Naive B cell (primary cell): ENCODE data around the gene TMEM208. TPM values are rescaled to one million over a fixed set of nuclear protein-coding genes. Genes with fewer than 3 reads are reported as not detected.
A peak's percentile ranks its signal among the peaks of the same experiment; 100 is the strongest.

ENCODE experiments used
- ATAC-seq, 2 donors: fragments of 150-1000 bp; cut with Tn5 transposase; 2 replicates each; pipeline ENCODE4 v1.10.0; 2021; ENCODE audit warnings: low read depth in 2 of 2, mild to moderate bottlenecking in 2 of 2, moderate library complexity in 2 of 2
- DNase-seq: peaks from one replicate; pipeline ENCODE4 v3.0.0; 2022
- H3K27ac Mint-ChIP-seq, 6 donors: one replicate each; pipeline ENCODE4 v1.8.0; 2020 to 2022; ENCODE audit warnings: mild to moderate bottlenecking in 6 of 6, mixed read lengths in 6 of 6, moderate library complexity in 5 of 6, inconsistent platforms in 2 of 6
- H3K27me3 Mint-ChIP-seq, 3 donors: one replicate each; pipeline ENCODE4 v1.8.0; 2021 to 2022; ENCODE audit warnings: mixed read lengths in 3 of 3, mild to moderate bottlenecking in 1 of 3
- H3K36me3 Mint-ChIP-seq, 2 donors: one replicate each; pipeline ENCODE4 v1.8.0; 2020 to 2022; ENCODE audit warnings: mixed read lengths in 2 of 2, inconsistent platforms in 1 of 2, mild to moderate bottlenecking in 1 of 2
- H3K4me1 Mint-ChIP-seq, 3 donors: one replicate each; pipeline ENCODE4 v1.8.0; 2020 to 2022; ENCODE audit warnings: mixed read lengths in 3 of 3, inconsistent platforms in 1 of 3, mild to moderate bottlenecking in 1 of 3, moderate library complexity in 1 of 3
- H3K4me3 Mint-ChIP-seq, 8 donors: one replicate each; pipeline ENCODE4 v1.8.0; 2020 to 2022; ENCODE audit warnings: mild to moderate bottlenecking in 8 of 8, mixed read lengths in 8 of 8, moderate library complexity in 8 of 8, inconsistent platforms in 2 of 8
- H3K9me3 Mint-ChIP-seq, 7 donors: one replicate each; pipeline ENCODE4 v1.8.0; 2020 to 2022; ENCODE audit warnings: mixed read lengths in 7 of 7, mild to moderate bottlenecking in 5 of 7, inconsistent platforms in 2 of 7, moderate library complexity in 1 of 7
- polyA plus RNA-seq, 6 donors: library from polyadenylated mRNA; unstranded; fragments of 300-500 nt; fragmentation: Illumina TruSeq; gene quantifications; one replicate each; pipeline ENCODE4 v1.2.3, GENCODE V29; 2021; ENCODE audit warnings: low read depth in 6 of 6

Gene TMEM208
- polyA plus RNA-seq, 6 donors from 2014 or later = 44.9 to 66.7 (median 55.0) TPM

- H3K27me3 Mint-ChIP-seq = no peaks in the 10 kb centered on the region
- H3K27ac Mint-ChIP-seq = no peak overlapping the region
- H3K36me3 Mint-ChIP-seq = peaks cover 0 to 7% of the 10 kb centered on the region in 2 donors
- ATAC-seq (no peak), DNase-seq (no peak)
- peak overlapping the region in 7 of 8 donors; percentile 12 to 79 (median 47) for H3K4me3 Mint-ChIP-seq
- no peaks in the 10 kb centered on the region for H3K9me3 Mint-ChIP-seq
- peaks cover 9 to 14% (median 10%) of the 10 kb centered on the region in 3 donors for H3K4me1 Mint-ChIP-seq
Observed at GRCh38 chr16:67277294-67277998, 50.5 kb downstream of the TMEM208 start.

GRCh38 chr16:67277999-67278772 is 51.3 kb downstream of the TMEM208 start:
- no peak for ATAC-seq
- Mint-ChIP-seq H3K4me1 (peaks cover 9 to 14% (median 12%) of the 10 kb centered on the region in 3 donors), H3K4me3 (peak overlapping the region; percentile 53 to 85 (median 78)), H3K27ac (peak overlapping the region in 2 of 6 donors; percentile 69 to 79), H3K27me3 (no peaks in the 10 kb centered on the region), H3K9me3 (no peaks in the 10 kb centered on the region), H3K36me3 (peaks cover 0 to 7% of the 10 kb centered on the region in 2 donors)
- no peak for DNase-seq

Other genes starting within 250 kb of the TMEM208 start
- gene CES4A, start 238.5 kb upstream of the TMEM208 start, polyA plus RNA-seq = 1 to 10 TPM in 4 of 6 donors, under 1 TPM in 2; 0.61 to 5.8 (median 1.4) TPM
- 10 to 100 TPM; 51.8 to 94.4 (median 70.5) TPM for gene CBFB, start 198.0 kb upstream of the TMEM208 start, polyA plus RNA-seq
- gene PHAF1, start 117.2 kb upstream of the TMEM208 start, polyA plus RNA-seq = 10 to 100 TPM in 2 of 6 donors, 1 to 10 TPM in 3, not detected in 1; 8.8 to 13.2 (median 10.0) TPM
- under 1 TPM in 4 of 6 donors, not detected in 2; 0.09 to 0.73 (median 0.36) TPM for gene B3GNT9, start 76.1 kb upstream of the TMEM208 start, polyA plus RNA-seq
- gene TRADD, start 67.2 kb upstream of the TMEM208 start, polyA plus RNA-seq = 10 to 100 TPM; 46.2 to 62.9 (median 54.4) TPM
- 1 to 10 TPM in 5 of 6 donors, not detected in 1; 1.0 to 2.0 (median 1.5) TPM for gene FBXL8, start 67.2 kb upstream of the TMEM208 start, polyA plus RNA-seq
- gene HSF4, start 62.4 kb upstream of the TMEM208 start, polyA plus RNA-seq = not detected
- gene NOL3, start 56.6 kb upstream of the TMEM208 start, polyA plus RNA-seq = under 1 TPM in 1 of 6 donors, not detected in 5; 0.27 TPM
- gene MATCAP1, start 43.2 kb upstream of the TMEM208 start, polyA plus RNA-seq = under 1 TPM in 4 of 6 donors, not detected in 2; 0.33 to 0.40 (median 0.40) TPM
- under 1 TPM in 3 of 6 donors, not detected in 3; 0.12 to 0.19 (median 0.15) TPM for gene EXOC3L1, start 37.0 kb upstream of the TMEM208 start, polyA plus RNA-seq
- 10 to 100 TPM; 54.0 to 75.9 (median 61.7) TPM for gene E2F4, start 35.0 kb upstream of the TMEM208 start, polyA plus RNA-seq
- under 1 TPM in 5 of 6 donors, not detected in 1; 0.14 to 0.48 (median 0.39) TPM for gene ELMO3, start 28.0 kb upstream of the TMEM208 start, polyA plus RNA-seq
- gene FHOD1, start 20.4 kb downstream of the TMEM208 start, polyA plus RNA-seq = 1 to 10 TPM; 1.4 to 4.8 (median 2.3) TPM
- under 1 TPM in 4 of 6 donors, not detected in 2; 0.08 to 0.14 (median 0.10) TPM for gene SLC9A5, start 21.8 kb downstream of the TMEM208 start, polyA plus RNA-seq
- 1 to 10 TPM in 1 of 6 donors, under 1 TPM in 4, not detected in 1; 0.13 to 6.0 (median 0.62) TPM for gene PLEKHG4, start 52.4 kb downstream of the TMEM208 start, polyA plus RNA-seq
- under 1 TPM in 1 of 6 donors, not detected in 5; 0.26 TPM for gene KCTD19, start 99.6 kb downstream of the TMEM208 start, polyA plus RNA-seq
- under 1 TPM in 1 of 6 donors, not detected in 5; 0.48 TPM for gene LRRC36, start 99.7 kb downstream of the TMEM208 start, polyA plus RNA-seq
- not detected for gene TPPP3, start 166.4 kb downstream of the TMEM208 start, polyA plus RNA-seq
- under 1 TPM in 3 of 6 donors, not detected in 3; 0.17 to 0.23 (median 0.21) TPM for gene ZDHHC1, start 189.3 kb downstream of the TMEM208 start, polyA plus RNA-seq
- gene HSD11B2, start 204.0 kb downstream of the TMEM208 start, polyA plus RNA-seq = not detected